Amniotic epithelial cell (primary cell): ENCODE results near the gene AIPL1.
A peak's percentile ranks its signal among the peaks of the same experiment; 100 is the strongest.

Experiments
- DNase-seq: peaks from one replicate; pipeline ENCODE4 v3.0.0-alpha.2; 2010; ENCODE audit warnings: low read depth

AIPL1 gene

DNA sequence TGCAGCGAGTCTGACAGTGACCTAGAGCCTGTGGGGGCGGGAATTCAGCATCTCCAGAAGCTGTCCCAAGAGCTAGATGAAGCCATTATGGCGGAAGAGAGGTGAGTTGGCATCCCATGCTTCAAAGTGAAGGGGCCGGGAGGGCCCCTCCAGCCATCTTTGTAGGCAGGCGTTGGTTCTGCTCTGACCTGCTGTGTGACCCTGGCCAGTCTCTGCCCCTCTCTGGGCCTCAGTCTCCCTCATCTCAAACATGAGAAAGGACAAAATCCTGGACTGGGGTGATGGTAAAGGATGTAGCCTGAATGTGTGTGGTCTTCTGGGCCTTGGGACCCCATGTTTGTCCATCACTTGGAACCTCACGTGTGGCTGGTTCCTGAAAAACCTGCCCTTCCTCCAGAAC, 14.4 kb upstream of the AIPL1 start:
- DNase-seq = no peak

DNA sequence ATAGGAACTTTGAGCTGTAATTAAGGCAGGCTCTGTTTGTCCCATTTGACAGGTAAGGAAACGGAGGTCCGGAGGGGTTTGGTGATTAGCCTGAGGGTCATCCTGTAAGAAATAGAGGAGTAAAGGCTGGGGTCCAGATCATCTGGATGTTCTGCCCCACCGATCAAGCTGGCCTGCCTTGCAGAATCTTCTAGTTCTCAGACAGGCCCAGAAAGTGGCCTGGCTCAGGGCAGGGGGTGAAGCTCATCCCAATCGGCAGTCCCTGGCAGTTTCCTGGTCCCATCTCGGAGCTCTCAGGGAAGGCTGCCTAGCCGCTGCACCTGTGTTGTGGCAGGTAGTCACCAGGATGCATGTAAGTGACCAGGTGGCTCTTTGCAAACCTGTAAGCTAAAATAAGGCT, 13.6 kb upstream of the AIPL1 start:
- no peak for DNase-seq

DNA sequence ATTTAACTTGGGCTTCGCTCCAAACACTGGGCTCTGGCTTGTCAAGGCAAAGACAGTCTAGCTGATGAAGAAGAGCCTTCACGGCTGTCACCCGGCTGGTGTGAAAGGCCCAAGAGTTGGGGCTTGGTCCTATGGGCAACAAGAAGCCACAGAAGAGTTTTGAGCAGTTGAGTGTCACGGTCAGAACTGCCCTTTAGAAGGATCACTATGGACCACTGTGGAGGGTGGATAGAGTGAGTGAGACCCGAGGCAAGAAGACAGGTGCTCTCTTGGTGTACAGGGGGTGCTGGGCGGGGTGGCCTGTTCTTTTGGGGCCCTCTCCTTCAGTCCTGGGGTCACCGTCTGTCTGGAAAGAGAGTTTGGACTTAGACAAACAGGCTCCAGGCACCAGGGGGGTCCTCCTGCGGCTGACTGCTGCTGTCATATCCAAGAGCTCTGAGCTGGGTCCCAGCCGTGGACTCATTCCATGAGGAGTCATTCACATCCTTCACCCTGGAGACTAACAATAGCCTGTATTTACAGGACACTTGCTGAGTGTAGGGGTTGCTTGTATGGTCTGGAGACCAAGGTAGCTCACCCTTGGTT, 11.7 kb upstream of the AIPL1 start:
- DNase-seq = no peak

DNA sequence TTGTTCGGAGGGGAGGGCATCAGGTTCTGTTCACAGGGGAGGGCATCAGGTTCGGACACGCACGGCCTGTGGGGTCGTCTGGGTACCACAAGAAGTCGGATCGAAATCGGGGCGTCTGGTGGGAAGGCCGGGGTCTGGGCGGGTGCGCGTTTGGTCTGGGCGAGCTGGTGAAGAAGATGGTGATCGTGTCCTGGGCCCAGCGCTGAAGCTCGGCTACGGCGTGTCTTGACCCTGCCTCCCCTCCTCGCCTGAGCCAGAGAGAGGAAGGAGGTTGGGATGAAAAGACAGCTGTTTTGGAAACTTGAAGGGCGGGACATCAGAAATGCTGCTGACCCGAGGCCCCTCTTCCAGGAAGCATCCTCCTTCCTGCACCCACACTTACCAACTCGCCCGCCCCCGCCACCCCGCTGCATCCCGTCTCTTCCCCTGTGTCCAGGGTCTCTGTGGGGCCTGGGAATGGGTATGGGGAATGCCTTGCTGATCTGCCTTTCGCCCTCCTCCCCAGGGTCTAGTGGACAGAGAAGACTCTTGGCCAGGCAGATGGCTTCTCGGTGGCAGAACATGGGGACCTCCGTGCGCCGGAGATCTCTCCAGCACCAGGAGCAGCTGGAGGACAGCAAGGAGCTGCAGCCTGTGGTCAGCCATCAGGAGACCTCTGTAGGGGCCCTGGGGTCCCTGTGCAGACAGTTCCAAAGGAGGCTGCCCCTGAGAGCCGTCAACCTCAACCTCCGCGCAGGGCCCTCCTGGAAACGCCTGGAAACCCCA, 9.8 kb upstream of the AIPL1 start:
- DNase-seq = no peak

DNA sequence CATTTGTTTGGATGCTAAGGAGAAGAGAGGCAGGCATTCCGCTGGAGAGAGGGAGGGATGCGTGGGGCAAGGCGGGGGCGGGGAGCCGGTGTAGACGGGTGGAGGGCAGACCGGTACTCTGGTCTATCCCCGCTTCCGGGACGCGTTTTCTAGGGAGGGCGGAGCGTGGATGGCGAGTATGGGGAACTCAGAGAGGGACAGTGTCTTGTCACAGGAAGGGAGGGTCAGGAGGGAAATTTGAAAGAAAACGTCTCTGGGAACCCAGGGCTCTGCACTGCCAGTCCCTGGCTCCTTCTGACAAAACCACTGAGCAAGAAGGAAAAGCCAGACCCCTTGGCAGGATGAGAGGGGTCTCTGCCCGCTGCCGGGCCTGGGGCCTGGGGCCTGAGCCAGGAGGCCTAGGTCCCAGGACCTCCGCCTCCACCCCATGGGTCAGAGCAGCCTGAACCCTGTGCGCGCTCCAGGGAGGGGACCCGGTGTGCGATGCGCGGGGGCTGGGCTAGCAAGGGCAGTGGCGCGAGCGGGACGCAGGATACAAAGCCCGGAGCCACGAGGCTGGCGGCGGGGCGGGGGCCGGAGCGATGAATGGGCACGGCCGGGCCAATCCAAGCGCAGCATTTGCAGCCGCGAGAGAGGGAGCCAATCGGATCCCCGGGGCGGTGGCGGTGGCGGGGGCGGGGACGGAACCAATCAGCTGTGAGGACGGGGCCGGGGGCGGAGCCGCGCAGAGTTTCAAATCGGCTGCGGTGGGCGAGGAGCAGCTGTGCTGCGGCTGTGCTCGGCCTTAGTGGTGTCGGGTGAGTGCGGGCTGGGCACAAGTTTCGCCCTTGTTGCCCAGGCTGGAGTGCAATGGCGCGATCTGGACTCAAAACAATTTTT, 9.0 kb upstream of the AIPL1 start, which contains the start of gene PIMREG:
Gene PIMREG (plus strand): TSS at position 764 of the 879 bp plus-strand sequence. CDS start 656 bp downstream, outside the sequence.
- DNase-seq = peak; percentile 85

DNA sequence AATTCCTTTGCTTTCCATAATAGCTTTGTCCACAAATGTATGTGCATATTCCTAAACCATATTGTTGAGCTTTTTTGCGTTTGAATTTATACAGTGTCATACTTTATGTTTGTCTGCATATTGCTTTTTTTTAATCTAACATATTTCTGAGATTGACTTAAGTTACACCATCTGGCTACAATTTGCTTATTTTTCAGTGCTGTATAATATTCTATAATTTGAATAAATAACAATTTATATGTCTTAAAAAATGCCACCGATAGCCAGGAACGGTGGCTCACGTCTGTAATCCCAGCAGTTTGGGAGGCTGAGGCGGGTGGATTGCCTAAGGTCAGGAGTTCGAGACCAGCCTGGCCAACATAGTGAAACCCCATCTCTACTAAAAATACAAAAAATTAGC, 7.9 kb upstream of the AIPL1 start:
- DNase-seq = no peak

DNA sequence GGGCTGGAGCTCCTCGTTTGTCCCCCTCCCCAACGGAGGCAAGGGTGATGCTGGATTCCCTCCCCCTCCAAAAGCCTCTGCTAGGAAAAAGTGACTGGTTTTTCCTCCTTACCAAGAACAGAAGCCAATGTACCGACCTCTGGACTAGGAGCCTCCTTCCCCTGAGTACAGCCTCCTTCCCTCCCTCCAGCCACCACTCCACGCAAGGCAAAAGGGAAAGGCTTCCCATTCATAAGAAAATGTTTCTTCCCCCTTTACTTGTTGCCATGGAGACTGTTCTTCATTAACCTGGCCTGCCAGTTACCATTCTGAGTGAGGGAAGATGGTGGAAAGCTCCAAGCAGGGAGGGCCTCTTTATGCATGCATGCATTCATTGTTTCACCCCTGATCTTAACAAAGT, 5.0 kb upstream of the AIPL1 start:
- DNase-seq = no peak

DNA sequence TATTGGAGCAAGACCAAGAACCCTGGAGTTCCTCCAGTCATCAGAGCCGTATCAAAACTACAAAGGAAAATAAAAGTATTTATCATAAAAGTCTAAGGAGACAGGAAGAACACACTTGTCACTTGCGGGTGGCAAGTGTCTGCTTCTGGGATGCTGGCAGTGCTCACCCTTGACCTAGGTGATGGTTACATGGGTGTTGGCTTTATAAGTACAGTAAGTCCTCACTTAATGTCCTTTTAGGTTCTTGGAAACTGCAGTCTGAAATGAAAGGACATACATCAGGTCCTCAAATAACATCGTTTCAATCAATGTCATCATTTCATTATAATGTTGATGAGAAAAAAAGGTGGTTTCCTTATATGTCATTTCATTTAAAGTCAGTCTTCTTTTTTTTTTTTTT, 3.0 kb upstream of the AIPL1 start:
- DNase-seq = no peak

DNA sequence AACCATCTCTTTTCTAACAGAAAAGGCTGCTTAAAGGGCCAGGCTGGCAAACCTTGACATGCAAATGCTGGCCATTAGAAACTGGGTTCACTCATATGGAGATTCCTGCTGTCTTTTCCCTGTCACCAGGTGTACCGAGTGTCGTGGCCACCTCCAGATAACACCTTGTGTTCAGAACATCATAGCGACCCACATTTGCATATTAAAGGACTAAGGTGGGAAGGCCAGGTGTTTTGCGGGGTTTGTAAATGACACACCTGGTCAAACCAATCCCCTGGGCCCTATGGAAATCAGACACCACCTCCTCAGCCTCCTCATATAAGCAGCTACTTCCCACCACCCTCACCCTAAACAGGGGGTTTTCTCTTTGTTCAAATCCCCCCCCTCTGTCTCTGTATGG, 2.5 kb upstream of the AIPL1 start:
- no peak for DNase-seq

DNA sequence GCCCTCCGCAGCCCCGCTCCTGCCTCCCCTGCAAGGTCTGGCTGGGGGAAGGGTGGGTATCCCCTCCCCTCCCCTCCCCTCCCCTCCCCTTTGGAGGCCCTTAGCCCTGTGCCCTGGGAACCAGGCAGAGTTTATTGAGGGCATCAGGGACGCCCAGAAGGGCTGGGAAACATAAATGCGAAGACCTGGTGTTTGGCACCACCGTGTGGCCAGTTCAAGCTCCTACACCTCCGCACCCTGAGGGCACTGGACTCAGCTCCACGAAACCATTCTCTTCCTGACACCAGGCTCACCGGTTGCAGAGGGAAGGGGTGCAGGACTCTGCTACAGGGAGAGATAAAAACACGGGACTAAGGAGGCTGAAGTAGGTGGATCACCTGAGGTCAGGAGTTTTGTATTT, 1.0 kb upstream of the AIPL1 start:
- peak; percentile 55 for DNase-seq

DNA sequence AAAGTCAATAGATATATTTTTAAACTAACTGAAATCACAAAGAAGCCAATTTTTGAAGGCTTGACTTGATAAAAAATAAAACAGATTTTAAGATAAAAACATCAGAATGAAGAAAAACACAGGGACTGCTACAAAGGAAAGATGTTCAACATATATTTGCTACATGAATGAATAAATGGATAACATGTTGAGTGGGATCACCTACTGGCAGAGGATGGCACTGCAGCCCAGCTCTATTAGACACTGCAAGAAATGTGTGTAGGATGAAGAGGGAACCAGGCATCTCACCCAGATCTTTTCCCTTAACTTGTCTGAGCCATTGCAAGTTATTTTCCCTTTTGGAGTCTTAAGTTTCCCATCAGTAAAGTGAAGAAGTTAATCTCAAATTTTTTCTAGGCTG, 4.2 kb downstream of the AIPL1 start:
- no peak for DNase-seq

DNA sequence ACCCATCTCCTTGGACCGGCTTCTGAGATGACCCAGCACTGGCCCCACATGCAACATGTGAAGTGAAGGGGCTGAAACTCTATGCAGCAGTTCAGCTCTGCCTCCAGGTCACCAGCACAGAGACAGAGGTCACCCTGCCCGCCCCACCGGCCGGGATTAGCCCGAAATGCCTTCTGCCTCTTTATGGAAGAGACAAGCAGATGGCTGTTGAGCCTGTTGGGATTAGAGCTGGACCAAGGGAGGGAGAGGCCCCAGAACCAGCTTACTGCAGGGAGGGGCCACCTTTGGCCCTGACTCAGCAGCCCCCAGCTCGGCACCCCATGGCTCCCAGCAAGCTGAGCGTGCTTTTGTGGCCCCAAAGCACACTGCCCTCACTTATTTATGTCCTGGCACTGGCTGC, 5.7 kb downstream of the AIPL1 start:
- DNase-seq = no peak

DNA sequence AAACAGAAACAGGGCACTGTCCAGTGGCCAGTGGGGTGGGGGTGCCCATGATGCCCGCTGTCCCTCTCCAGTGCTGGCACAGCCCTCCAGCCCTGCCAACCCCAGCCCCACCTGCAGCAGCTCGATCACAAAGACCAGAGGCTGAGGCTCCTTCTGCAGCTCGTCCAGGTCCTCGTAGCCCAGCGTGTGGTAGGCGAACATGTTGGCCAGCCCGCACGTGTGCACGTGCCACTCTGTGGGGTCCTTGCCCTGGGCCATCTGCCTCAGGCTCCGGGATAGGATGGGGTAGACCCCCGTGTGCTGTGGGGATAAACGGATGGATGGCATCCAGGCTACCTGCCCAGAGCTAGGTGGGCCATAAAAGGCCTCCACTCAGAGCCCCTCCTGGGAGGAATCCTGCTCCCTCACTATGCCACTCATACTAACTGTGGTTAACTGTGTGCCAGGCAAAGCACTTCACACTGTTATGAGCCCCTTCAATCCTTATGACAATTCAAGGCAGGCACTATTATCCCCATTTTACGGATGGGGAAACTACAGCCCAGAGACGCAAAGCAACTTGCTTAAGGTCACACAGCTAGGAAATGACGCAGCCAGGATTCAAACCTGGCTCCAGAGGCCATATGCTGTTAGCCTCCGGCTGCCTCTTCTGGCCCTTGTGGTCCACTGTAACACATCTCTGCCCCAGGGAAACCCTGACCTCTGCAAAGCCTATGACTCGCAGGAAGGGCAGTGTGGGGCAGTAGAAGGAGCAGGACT, 6.5 kb downstream of the AIPL1 start:
- DNase-seq = no peak

DNA sequence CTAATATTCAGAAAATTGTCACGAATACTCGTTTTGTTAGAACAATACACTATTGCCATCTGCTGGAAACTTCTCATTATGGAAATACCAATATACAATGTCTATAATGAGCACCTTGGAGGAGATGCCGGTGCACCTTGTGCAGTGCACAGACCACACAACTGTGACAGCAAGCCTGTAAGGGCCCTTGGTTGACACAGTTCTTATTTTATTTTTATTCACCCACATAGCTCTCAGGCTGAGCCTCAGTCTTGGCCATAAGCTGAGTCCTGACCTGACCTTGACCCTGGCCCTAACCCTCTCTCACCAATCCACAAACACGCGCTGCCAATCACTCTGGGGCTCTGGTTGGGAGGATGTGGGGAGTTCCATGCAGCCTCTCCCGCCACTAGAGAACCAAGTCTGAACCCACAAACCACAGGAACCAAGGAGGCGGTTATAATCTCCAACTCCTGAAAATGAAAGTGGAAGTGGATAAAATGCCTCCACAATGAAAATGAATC, 7.6 kb downstream of the AIPL1 start:
- DNase-seq = peak; percentile 55

DNA sequence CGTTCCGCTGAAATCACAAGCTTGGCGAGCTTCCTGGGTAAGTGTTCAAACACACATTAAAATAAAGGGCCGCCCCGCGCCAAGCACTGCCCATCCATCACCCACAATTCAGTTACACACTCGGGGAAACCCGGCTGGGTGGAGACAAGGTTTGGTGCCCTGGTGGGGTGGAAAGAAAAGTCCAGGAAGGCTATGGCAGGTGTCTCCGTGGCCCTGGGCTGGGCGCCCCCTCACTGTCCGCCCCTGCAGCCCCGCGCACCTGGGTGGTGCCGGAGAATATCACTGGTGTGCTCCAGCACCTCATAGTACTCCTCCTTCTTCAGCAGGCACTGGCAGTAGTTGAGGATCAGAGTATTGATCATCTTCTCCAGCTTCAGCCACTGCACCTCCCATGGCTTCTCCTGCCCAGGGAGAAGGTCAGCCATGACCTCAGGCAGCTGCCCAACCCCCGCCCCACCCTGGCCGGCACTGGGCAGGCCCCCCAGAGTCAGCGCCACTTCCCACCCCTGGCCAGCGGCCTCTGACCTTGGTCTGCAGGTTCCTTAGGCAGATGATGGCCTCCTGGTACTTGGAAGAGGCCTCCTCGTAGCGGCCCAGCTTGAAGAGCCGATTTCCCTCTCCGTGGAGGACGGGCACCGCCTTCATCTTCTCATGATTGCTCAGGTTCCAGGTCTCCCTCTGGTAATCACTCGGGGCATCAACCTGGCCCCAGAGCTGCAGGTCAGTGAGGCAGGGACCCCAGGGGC, 8.4 kb downstream of the AIPL1 start:
- no peak for DNase-seq

DNA sequence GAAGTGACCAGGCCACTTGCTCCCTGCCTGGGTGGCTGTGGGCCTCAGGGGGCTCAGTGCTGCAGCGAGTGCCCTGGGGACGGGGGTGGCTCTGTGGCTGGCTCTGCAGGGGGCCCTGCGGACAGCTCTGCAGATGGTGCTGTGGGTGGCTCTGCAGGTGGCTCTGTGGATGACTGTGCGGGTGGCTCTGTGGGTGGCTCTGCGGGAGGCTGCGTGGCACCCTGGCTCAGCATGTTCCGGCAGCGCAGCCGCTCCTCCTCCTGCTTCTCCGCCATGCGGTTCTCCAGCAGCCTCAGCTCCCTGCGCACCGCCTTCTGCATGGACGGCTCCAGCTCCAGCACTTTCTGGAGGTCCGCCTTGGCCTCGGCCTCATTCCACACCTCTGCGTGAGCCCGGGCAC, 9.5 kb downstream of the AIPL1 start:
- DNase-seq = no peak

DNA sequence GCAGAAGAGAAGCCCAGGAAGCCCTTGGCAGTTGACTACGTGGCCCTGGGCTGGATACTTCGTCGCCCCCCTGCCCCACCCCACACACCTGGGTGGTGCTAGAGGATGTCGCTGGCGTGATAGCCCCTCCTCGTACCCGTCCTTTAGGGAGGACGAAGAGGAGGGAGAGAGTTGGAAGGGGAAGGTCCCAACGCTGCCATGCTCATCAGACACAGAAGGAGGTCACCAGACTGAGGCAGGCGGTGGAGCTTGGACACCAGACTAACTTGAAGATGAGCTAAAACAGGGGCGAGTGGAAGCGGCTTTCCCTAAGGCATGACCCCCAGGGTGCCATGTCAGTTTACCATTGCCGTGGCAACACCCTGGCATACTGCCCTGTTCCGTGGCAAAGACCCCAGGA, 11.0 kb downstream of the AIPL1 start:
- no peak for DNase-seq

DNA sequence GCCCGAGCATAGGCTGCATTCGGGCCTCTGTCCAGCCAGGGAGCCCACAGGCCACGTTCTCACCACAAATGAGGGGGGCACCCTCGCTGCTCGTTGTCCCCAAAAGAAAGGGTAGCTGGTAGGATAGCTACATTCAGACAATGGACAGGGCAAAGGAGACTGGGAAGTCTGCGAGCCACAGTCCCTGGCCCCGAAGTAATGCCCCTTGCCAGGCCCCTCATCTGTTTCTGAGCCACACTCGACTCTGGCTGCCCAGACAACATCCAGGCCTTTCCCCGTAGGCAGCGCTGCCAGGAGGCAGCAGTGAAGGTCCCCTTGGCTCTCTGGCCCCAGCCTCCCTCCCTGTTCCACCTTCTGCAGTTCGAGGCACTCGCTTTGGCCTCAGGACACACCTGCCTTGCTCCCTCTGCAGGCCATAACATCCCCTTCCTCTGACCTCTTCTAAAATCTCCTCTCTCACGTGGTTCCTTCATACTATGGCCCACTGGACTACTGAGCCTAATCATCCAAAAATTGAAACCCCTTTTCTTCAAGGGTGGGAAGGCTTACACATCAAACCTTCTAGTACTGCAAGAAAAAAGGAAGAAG, 12.2 kb downstream of the AIPL1 start:
- DNase-seq = no peak

DNA sequence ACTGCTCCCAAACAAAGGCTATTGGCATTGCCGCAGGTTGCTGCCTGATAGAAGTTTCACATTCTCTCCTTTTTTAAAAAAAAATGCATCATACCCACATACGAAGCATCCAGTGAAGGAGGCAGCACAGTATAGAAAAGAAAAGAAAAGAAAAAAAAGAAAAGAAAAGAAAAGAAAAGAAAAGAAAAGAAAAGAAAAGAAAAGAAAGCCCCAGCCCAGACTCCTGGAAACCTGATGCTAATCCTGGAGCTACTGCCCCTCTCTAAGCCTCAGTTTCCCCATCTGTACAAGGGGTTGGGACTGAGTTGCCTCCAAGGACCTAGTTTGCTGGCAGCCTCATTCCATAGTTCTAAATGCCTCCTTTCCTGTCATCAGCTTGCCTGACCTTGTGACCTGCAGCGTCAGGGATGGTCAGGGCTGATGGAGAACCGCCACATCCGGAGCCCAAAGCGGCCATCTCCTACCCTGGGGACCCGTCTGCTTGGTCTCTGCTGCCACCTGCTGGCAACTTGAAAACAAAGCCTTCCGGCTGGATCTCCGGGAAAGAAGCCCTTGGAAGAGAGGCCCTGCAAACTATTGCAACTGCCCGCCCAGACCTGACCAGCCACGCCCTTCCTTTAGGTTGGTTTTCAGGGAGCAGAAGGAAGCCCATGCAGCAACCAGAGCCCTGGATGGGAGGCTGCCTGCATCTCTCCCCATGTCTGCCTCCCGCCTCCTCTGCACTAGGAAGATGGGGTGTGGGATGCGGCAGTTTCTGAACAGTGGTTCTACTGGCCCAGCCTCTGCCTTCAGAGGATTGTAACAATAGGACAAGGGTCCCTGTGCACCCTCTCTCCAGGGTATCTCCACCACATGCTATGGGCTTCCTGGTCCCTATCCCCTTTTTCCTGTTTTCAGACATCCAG, 13.0 kb downstream of the AIPL1 start:
- peak; percentile 59 for DNase-seq

DNA sequence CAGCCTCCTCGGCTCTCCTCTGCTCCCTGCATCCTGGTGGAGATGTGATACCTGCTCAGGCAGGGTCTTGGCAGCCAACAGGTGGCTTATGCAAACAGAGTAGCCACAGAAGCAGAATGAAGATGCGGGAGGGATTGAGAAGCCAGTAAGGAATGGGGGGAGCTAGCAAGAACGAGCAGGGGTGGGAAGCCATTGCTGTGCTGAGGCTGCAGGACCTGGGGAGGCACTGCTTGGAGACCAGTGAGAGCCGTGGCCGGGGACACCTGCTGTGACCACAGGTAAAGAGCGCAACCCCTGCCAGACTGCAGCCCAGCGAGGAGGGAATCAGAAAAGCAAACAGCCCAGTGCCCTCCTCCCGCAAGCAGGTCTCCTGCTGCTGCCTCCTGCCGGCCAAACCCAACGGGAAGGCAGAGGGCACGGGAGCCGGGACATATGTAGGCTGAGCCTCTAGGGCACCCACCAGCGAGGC, 14.7 kb downstream of the AIPL1 start:
- DNase-seq = no peak
